Head of caudate nucleus (tissue), 42 donors: ENCODE results near the gene MOB1A.
"Not testable (repeated sequence)": the region's sequence is repeated elsewhere in the genome, so short reads cannot be mapped to it uniquely, and the experiment has no call there.

Experiments used
- DNase-seq, 42 donors: peaks; one replicate each; pipeline versions ENCODE4 v3.0.0 to v3.0.0-alpha.2; 2020 to 2021; ENCODE audit warnings: mixed read lengths in 7 of 42
- intact Hi-C: fragments of 100-400 bp; cut with DNase I; formaldehyde crosslinking; loops from one replicate; pipeline ENCODE4 v1.15.0; 2022

Gene MOB1A

GRCh38 chr2:74178211-74179062 is at the start of gene MOB1A:
MOB1A (minus strand) TSS chr2:74178879; CDS start chr2:74178674, 205 bp downstream.
- DNase-seq, result peak; percentile 93 to 99 (median 98)
- intact Hi-C loops, result no loop called here

GRCh38 chr2:74227646-74228045 is 49.0 kb upstream of the MOB1A start:
- intact Hi-C loops, result no loop called here
- no peak for DNase-seq

- intact Hi-C loops, result no loop called here
- no peak for DNase-seq
Observed at GRCh38 chr2:74226648-74227213, 48.1 kb upstream of the MOB1A start.

- intact Hi-C loops, result no loop called here
- no peak for DNase-seq
Observed at GRCh38 chr2:74225698-74226459, 47.2 kb upstream of the MOB1A start.

- intact Hi-C loops, result no loop called here
- DNase-seq, result no peak
Observed at GRCh38 chr2:74223941-74224770, 45.5 kb upstream of the MOB1A start.

- intact Hi-C loops, result no loop called here
- DNase-seq, result no peak
Observed at GRCh38 chr2:74222300-74222650, 43.6 kb upstream of the MOB1A start.

- intact Hi-C loops, result no loop called here
Observed at GRCh38 chr2:74221604-74222299, 43.1 kb upstream of the MOB1A start.

GRCh38 chr2:74221091-74221490 is 42.4 kb upstream of the MOB1A start:
- no peak for DNase-seq
- intact Hi-C loops, result no loop called here

More at GRCh38 chr2:74221604-74222299, 43.1 kb upstream of the MOB1A start:
- no peak for DNase-seq

GRCh38 chr2:74219846-74220486 is 41.3 kb upstream of the MOB1A start:
- no peak for DNase-seq
- intact Hi-C loops, result no loop called here

- peak in 1 of 42 donors; percentile 11 for DNase-seq
- intact Hi-C loops, result no loop called here
Observed at GRCh38 chr2:74216642-74217041, 38.0 kb upstream of the MOB1A start.

GRCh38 chr2:74215771-74216170 is 37.1 kb upstream of the MOB1A start:
- intact Hi-C loops, DNase-seq: not testable (repeated sequence)

GRCh38 chr2:74212702-74213410 is 34.2 kb upstream of the MOB1A start:
- DNase-seq, result no peak
- intact Hi-C loops, result no loop called here

GRCh38 chr2:74206180-74206688 is 27.6 kb upstream of the MOB1A start:
- intact Hi-C loops, result no loop called here
- DNase-seq, result no peak

GRCh38 chr2:74205596-74205995 is 26.9 kb upstream of the MOB1A start:
- DNase-seq, result no peak
- intact Hi-C loops, result no loop called here

GRCh38 chr2:74205113-74205512 is 26.4 kb upstream of the MOB1A start:
- intact Hi-C loops, result no loop called here
- DNase-seq, result no peak

- intact Hi-C loops, result no loop called here
- DNase-seq, result no peak
Observed at GRCh38 chr2:74204436-74204835, 25.8 kb upstream of the MOB1A start.

GRCh38 chr2:74201596-74201995 is 22.9 kb upstream of the MOB1A start:
- no peak for DNase-seq
- intact Hi-C loops, result no loop called here
